Caco-2 (cell line): ENCODE results near the gene PGM2L1. TPM values are rescaled to one million over a fixed set of nuclear protein-coding genes. Genes with fewer than 3 reads are reported as not detected.
A peak's percentile ranks its signal among the peaks of the same experiment; 100 is the strongest.

Experiments
- BruUV-seq: library from RNA; stranded (reverse); fragments of 400-500 nt; replicated peaks from 2 replicates; lab custom pipeline; 2021; lab: Mats Ljungman, UMichigan
- CTCF ChIA-PET: fragments of 300-600 bp; sonication (Branson Sonifier 250); formaldehyde crosslinking; loops from one replicate; lab custom pipeline; 2022; ENCODE audit warnings: antibody characterized with exemption; lab: Charles Lee
- POLR2A ChIA-PET: fragments of 300-600 bp; sonication (Branson Sonifier 250); formaldehyde crosslinking; loops from one replicate; lab custom pipeline; 2022; ENCODE audit warnings: antibody characterized with exemption; lab: Charles Lee
- DNase-seq, 2 experiments: peaks; one replicate each; pipeline versions ENCODE4 v3.0.0 to v3.0.0-alpha.2; 2020 to 2022
- H3K27me3 ChIP-seq: replicated peaks from 2 replicates; pipeline ENCODE4 v1.6.0; 2011; ENCODE audit warnings: low read length; ENCODE audit not compliant: control insufficient read depth, insufficient read depth
- H3K36me3 ChIP-seq: 2 replicates; pipeline ENCODE4 v1.5.1; 2011; ENCODE audit warnings: low read length; ENCODE audit not compliant: control insufficient read depth, insufficient read depth
- H3K4me1 ChIP-seq: fragments of 250-450 bp; sonication (Bioruptor Pico); 2 replicates; pipeline ENCODE4 v1.5.1; 2020; ENCODE audit warnings: mild to moderate bottlenecking
- H3K4me3 ChIP-seq: 2 replicates; pipeline ENCODE4 v1.5.1; 2011; ENCODE audit warnings: low read depth, mild to moderate bottlenecking, control low read depth, low read length
- H3K9me3 ChIP-seq: fragments of 250-450 bp; sonication (Bioruptor Pico); 2 replicates; pipeline ENCODE4 v1.5.1; 2020; ENCODE audit warnings: mild to moderate bottlenecking, moderate library complexity
- H3K27ac Mint-ChIP-seq: one replicate; pipeline ENCODE4 v1.8.0; 2022; ENCODE audit warnings: mixed read lengths; ENCODE audit not compliant: unreplicated experiment
- H3K27me3 Mint-ChIP-seq: one replicate; pipeline ENCODE4 v1.8.0; 2022; ENCODE audit warnings: mixed read lengths; ENCODE audit not compliant: insufficient read depth, unreplicated experiment
- H3K36me3 Mint-ChIP-seq: one replicate; pipeline ENCODE4 v1.8.0; 2022; ENCODE audit warnings: mild to moderate bottlenecking, mixed read lengths; ENCODE audit not compliant: insufficient read depth, unreplicated experiment
- H3K4me1 Mint-ChIP-seq: one replicate; pipeline ENCODE4 v1.8.0; 2022; ENCODE audit warnings: low read depth, mixed read lengths; ENCODE audit not compliant: unreplicated experiment
- H3K4me3 Mint-ChIP-seq: one replicate; pipeline ENCODE4 v1.8.0; 2022; ENCODE audit warnings: mild to moderate bottlenecking, moderate library complexity, mixed read lengths; ENCODE audit not compliant: unreplicated experiment
- H3K9me3 Mint-ChIP-seq: one replicate; pipeline ENCODE4 v1.8.0; 2022; ENCODE audit warnings: mixed read lengths; ENCODE audit not compliant: unreplicated experiment
- intact Hi-C: fragments of 100-400 bp; cut with micrococcal nuclease; formaldehyde crosslinking; loops from one replicate; pipeline ENCODE4 v1.10.0; 2022; ENCODE audit not compliant: unreplicated experiment
- total RNA-seq: library from RNA; stranded (reverse); gene quantifications from 2 replicates; pipeline ENCODE4 v1.2.3, GENCODE V29; 2022
- TF ChIP-seq, protein P1 (sequence below), 2 experiments: fragments of 200-600 bp in 1 of 2; IDR thresholded peaks; 1 replicate in 1 of 2; 2 replicates in 1 of 2; pipeline versions ENCODE4 v1.5.1 to v1.8.0; 2011 to 2022; ENCODE audit warnings: antibody characterized with exemption in 1 of 2, control low read depth in 1 of 2, inconsistent platforms in 1 of 2, low read depth in 1 of 2, low read length in 1 of 2, mild to moderate bottlenecking in 1 of 2, moderate library complexity in 1 of 2; ENCODE audit not compliant: insufficient read depth in 1 of 2, severe bottlenecking in 1 of 2, unreplicated experiment in 1 of 2

PGM2L1 gene
- total RNA-seq, 1 experiment from 2014 or later = 8.0 TPM

DNA sequence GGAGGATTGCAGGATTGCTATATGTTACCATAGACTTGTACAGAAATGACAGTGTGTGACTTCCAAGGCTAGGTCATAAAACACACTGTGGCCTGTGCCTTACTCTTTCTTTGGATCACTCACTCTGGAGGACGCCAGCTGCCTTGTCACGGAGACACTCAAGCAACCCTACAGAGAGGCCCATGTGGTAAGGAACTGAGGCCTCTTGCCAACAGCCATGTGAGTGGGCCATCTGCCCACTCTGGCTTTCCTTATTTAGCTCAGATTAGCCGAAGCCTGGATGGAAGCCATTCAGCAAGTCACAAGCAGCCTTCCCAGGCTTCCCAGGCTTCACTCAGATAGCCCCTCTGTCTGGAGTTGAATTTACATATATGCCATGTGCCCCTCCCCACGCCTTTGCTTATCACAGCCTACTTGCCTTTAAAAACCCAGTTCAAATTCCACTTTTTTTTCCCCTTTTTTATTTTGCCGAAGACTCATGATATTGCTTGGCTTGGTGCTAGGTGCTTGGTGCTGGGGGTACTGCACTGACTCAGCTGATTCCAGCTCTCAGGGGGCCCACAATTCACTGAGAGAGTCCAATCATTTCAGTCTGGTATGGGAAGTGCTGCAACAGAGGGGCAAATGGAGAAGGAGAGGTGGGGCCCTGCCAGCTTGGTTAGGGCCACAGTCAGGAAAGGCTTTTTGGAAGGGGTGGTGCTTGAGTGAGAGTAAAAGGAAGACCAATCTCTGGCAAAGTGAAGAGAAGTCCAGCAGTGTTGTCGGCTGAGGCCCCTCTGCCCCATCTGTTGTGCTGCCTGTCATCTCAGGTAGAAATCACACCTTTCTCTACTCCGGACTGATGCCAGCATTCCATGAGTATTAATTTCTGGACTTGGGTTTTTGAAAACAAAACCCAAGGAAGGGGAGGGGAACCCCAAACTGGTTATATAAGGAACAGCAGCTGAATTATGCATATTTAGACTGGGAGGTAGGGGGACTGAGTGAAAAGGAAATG, 72.3 kb downstream of the PGM2L1 start:
- intact Hi-C loops = no loop called here
- POLR2A ChIA-PET = no interaction called here
- BruUV-seq = no TSS peak
- TF ChIP-seq, protein P1, sequence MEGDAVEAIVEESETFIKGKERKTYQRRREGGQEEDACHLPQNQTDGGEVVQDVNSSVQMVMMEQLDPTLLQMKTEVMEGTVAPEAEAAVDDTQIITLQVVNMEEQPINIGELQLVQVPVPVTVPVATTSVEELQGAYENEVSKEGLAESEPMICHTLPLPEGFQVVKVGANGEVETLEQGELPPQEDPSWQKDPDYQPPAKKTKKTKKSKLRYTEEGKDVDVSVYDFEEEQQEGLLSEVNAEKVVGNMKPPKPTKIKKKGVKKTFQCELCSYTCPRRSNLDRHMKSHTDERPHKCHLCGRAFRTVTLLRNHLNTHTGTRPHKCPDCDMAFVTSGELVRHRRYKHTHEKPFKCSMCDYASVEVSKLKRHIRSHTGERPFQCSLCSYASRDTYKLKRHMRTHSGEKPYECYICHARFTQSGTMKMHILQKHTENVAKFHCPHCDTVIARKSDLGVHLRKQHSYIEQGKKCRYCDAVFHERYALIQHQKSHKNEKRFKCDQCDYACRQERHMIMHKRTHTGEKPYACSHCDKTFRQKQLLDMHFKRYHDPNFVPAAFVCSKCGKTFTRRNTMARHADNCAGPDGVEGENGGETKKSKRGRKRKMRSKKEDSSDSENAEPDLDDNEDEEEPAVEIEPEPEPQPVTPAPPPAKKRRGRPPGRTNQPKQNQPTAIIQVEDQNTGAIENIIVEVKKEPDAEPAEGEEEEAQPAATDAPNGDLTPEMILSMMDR (IDR thresholded peaks at IDR 0.05; ENCODE audit: insufficient read depth in 1 of 2, low read depth in 1 of 2, low read length in 1 of 2, severe bottlenecking in 1 of 2, unreplicated experiment in 1 of 2) = no peak
- no peak overlapping the region for H3K4me3 Mint-ChIP-seq
- no peaks in the 10 kb centered on the region for H3K36me3 ChIP-seq
- no peak overlapping the region for H3K4me3 ChIP-seq
- no peak for DNase-seq
- H3K4me1 Mint-ChIP-seq = no peaks in the 10 kb centered on the region
- no peak overlapping the region for H3K27ac Mint-ChIP-seq
- CTCF ChIA-PET = no interaction called here
- H3K27me3 ChIP-seq = no peaks in the 10 kb centered on the region
- H3K9me3 Mint-ChIP-seq = no peaks in the 10 kb centered on the region
- H3K4me1 ChIP-seq = no peaks in the 10 kb centered on the region
- no peaks in the 10 kb centered on the region for H3K9me3 ChIP-seq
- H3K27me3 Mint-ChIP-seq = no peaks in the 10 kb centered on the region
- H3K36me3 Mint-ChIP-seq = no peaks in the 10 kb centered on the region

DNA sequence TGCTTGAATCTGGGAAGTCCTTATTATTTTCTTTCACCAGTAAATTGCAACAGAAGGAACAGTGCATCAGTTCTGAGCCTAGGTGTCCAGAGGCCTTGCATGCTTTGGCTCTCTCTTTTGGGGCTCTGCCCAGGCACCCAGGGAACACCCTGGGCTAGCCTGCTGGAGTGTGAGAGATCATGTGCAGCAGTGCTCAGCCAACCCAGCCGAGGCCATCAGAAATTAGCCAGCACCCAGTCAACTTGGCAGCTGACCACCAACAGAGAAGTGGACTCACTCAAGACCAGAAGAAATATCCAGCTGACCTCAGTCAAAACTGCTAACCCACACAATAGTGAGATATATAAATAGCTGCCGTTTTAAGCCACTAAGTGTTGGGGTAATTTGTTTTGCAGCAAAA, 75.6 kb downstream of the PGM2L1 start:
- Mint-ChIP-seq H3K27me3 (no peaks in the 10 kb centered on the region), H3K36me3 (no peaks in the 10 kb centered on the region), H3K4me1 (no peaks in the 10 kb centered on the region), H3K9me3 (peaks cover 7% of the 10 kb centered on the region), H3K4me3 (no peak overlapping the region), H3K27ac (no peak overlapping the region)
- H3K36me3 ChIP-seq = no peaks in the 10 kb centered on the region
- POLR2A ChIA-PET = no interaction called here
- no peaks in the 10 kb centered on the region for H3K9me3 ChIP-seq
- no peak for DNase-seq
- intact Hi-C loops = no loop called here
- H3K4me1 ChIP-seq = no peaks in the 10 kb centered on the region
- H3K27me3 ChIP-seq = no peaks in the 10 kb centered on the region
- TF ChIP-seq, protein P1 (IDR thresholded peaks at IDR 0.05; ENCODE audit: insufficient read depth in 1 of 2, low read depth in 1 of 2, low read length in 1 of 2, severe bottlenecking in 1 of 2, unreplicated experiment in 1 of 2) = no peak
- no TSS peak for BruUV-seq
- CTCF ChIA-PET = interaction anchor here (0.7 kb wide), 1 partner anchor 67 kb away, joined by 3 read pairs; no protein-coding TSS in a partner anchor
- H3K4me3 ChIP-seq = no peak overlapping the region

DNA sequence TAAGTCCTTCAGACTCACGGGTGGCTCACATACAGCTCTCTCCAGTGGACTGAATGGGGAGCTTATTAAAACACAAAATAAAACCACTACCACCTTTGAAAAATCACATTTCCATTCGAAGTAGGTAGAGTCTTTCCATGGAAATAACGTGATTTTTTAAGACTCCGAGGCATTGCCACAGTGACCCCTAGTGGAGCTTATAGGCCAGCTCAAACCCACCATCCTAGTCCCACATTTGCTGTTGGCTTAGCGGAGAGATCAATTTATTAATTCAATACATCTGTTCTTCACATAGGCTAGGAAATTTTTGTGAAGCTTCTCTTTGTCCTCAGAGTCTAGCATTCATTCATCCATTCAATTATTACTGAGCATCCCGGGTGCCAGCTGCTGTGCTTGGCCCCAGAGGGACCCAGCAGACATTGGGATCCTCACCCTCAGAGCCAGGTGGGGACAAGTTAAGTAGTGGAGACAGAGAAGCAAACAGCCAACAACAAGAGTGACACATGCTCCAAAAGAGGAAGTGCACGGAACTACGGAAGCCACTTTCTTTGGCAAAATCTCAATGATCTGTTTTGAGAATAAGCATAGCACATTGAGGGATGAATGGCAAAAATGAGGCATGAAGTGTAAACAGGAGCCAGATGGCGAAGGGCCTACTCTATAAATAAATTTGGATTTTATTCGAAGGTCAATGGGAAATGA, 76.6 kb downstream of the PGM2L1 start:
- DNase-seq = peak in 1 of 2 experiments; percentile 49
- no peaks in the 10 kb centered on the region for H3K27me3 Mint-ChIP-seq
- Histone ChIP-seq H3K4me3 (no peak overlapping the region), H3K9me3 (peaks cover 9% of the 10 kb centered on the region), H3K4me1 (no peaks in the 10 kb centered on the region), H3K36me3 (no peaks in the 10 kb centered on the region), H3K27me3 (no peaks in the 10 kb centered on the region)
- peaks cover 17% of the 10 kb centered on the region for H3K9me3 Mint-ChIP-seq
- BruUV-seq = no TSS peak
- no peaks in the 10 kb centered on the region for H3K4me1 Mint-ChIP-seq
- TF ChIP-seq, protein P1 (IDR thresholded peaks at IDR 0.05; ENCODE audit: insufficient read depth in 1 of 2, low read depth in 1 of 2, low read length in 1 of 2, severe bottlenecking in 1 of 2, unreplicated experiment in 1 of 2) = peak; percentile 77 to 80
- H3K4me3 Mint-ChIP-seq = no peak overlapping the region
- H3K27ac Mint-ChIP-seq = no peak overlapping the region
- CTCF ChIA-PET = interaction anchor here (0.6 to 1.4 kb wide), 8 partner anchors 23 to 390 kb away, joined by 3 to 7 read pairs (median 3); no protein-coding TSS in a partner anchor
- H3K36me3 Mint-ChIP-seq = no peaks in the 10 kb centered on the region
- intact Hi-C loops = loop anchor here (1.0 kb wide), 1 partner anchor 65 kb away; no protein-coding TSS in a partner anchor
- POLR2A ChIA-PET = no interaction called here
